Gastroesophageal sphincter (tissue), 4 donors: Measurements from ENCODE around the gene SH3BP5. TPM values are rescaled to one million over a fixed set of nuclear protein-coding genes. Genes with fewer than 3 reads are reported as not detected.

Experiments used
- ATAC-seq: fragments of 150-250 bp; one replicate; pipeline ENCODE4 v1.9.1; 2016; ENCODE audit warnings: mild to moderate bottlenecking, moderate library complexity
- H3K27ac ChIP-seq, 4 donors: fragments of 200-600 bp; sonication (generic) in 3 of 4; 1 replicate in 3 of 4; 2 replicates in 1 of 4; pipeline ENCODE4 v1.5.1; 2016 to 2019
- H3K27me3 ChIP-seq: fragments of 200-600 bp; sonication (generic); one replicate; pipeline ENCODE4 v1.5.1; 2019
- H3K36me3 ChIP-seq, 2 donors: fragments of 200-600 bp; sonication (generic); one replicate each; pipeline ENCODE4 v1.5.1; 2019; ENCODE audit warnings: control low read depth in 1 of 2
- H3K4me1 ChIP-seq, 3 donors: fragments of 200-600 bp; sonication (generic); 1 replicate in 2 of 3; 2 replicates in 1 of 3; pipeline ENCODE4 v1.5.1; 2016 to 2019; ENCODE audit warnings: control low read depth in 2 of 3
- H3K4me3 ChIP-seq, 2 donors: fragments of 200-600 bp; sonication (generic); one replicate each; pipeline ENCODE4 v1.5.1; 2019; ENCODE audit warnings: mild to moderate bottlenecking in 1 of 2, moderate library complexity in 1 of 2
- H3K9me3 ChIP-seq, 3 donors: fragments of 200-600 bp; sonication (generic); one replicate each; pipeline ENCODE4 v1.5.1; 2017 to 2019; ENCODE audit warnings: control low read depth in 2 of 3
- CTCF ChIP-seq, 4 experiments: fragments of 200-600 bp in 2 of 4; fragments of 450-650 bp in 2 of 4; sonication (generic) in 1 of 4; IDR thresholded peaks; one replicate each; pipeline ENCODE4 v1.5.1; 2017 to 2019; ENCODE audit warnings: antibody characterized with exemption in 4 of 4, mild to moderate bottlenecking in 2 of 4, moderate library complexity in 2 of 4
- EP300 ChIP-seq: sonication (generic); formaldehyde crosslinking; IDR thresholded peaks from one replicate; pipeline ENCODE4 v1.6.1; 2017; ENCODE audit warnings: antibody characterized with exemption, mild to moderate bottlenecking
- POLR2A ChIP-seq, 2 donors: fragments of 450-650 bp; IDR thresholded peaks; one replicate each; pipeline ENCODE4 v1.6.1; 2017; ENCODE audit warnings: antibody characterized with exemption in 2 of 2, mild to moderate bottlenecking in 2 of 2, moderate library complexity in 1 of 2
- POLR2AphosphoS5 ChIP-seq: sonication (generic); formaldehyde crosslinking; IDR thresholded peaks from one replicate; pipeline ENCODE4 v1.6.1; 2017; ENCODE audit warnings: antibody characterized with exemption
- WGBS, 2 donors: methylation state at CpG; one replicate each; pipeline ENCODE4 v1.1.5; 2018; ENCODE audit warnings: low coverage in 1 of 2; 5-methylcytosine and 5-hydroxymethylcytosine counted together
- total RNA-seq, 4 donors: library from RNA; depleted of rRNA; stranded (reverse); fragments of >200 nt; gene quantifications; one replicate each; pipeline ENCODE4 v1.1.0, GENCODE V29; 2016

SH3BP5 gene
- total RNA-seq, 4 donors from 2014 or later = 23.5 to 56.4 (median 35.0) TPM

DNA sequence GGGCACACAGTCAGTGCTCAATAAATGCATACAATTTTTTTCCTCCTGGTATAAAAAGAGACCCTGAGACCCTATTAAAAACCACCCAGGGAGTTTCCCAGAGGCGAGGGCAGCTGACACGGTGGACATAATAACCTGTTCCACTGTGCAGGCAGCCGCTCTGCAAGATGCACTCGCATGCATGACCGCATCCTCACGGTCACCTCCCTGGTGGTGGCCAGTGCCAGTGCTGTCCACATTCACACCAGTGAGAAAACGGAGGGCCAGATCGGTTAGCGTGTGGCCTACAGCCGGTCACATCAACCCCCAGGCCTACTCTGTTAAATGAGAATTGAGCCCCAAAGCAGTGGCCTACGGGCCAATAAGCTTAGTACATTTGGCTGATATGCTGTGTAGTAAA, 24.8 kb downstream of the SH3BP5 start:
- 95% methylated on average over 11 of the region's 11 CpGs; no CpG with 5 or more reads in 1 of the 2 donors for WGBS, 2 donors

DNA sequence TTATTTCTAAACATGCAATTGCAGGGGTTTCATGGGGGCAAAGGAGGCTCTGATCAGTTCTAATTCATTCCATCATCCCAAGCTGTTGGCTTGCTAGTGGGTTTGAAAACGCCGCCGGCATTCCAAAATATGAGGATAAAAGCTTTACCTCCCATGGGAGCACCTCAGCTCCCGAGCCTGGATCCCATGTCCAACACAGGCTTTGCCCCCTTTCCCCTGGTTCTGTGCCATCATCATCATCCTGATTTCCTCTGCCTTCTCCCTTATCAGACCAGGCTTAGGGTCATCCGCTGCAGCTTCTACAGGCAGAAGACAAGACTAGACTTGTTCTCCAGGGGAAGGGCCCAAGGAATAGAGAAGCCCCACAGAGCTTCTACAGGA, 25.4 kb downstream of the SH3BP5 start:
- no peak overlapping the region for H3K4me3 ChIP-seq
- H3K9me3 ChIP-seq = no peaks in the 10 kb centered on the region
- peaks cover 0 to 29% (median 4%) of the 10 kb centered on the region in 3 donors for H3K4me1 ChIP-seq
- TF ChIP-seq EP300 (no peak), POLR2AphosphoS5 (no peak), CTCF (IDR thresholded peaks at IDR 0.05) (no peak), POLR2A (IDR thresholded peaks at IDR 0.05) (no peak)
- WGBS, 2 donors = no CpG with 5 or more reads among the region's 5 CpGs
- no peak for ATAC-seq
- H3K27me3 ChIP-seq = no peaks in the 10 kb centered on the region
- H3K27ac ChIP-seq = no peak overlapping the region
- peaks cover 0 to 23% of the 10 kb centered on the region in 2 donors for H3K36me3 ChIP-seq

More for the DNA sequence above, 24.8 kb downstream of the SH3BP5 start:
- Histone ChIP-seq H3K27ac (no peak overlapping the region), H3K27me3 (no peaks in the 10 kb centered on the region), H3K9me3 (no peaks in the 10 kb centered on the region), H3K4me3 (no peak overlapping the region), H3K36me3 (peaks cover 0 to 17% of the 10 kb centered on the region in 2 donors), H3K4me1 (peaks cover 0 to 29% (median 4%) of the 10 kb centered on the region in 3 donors)
- no peak for ATAC-seq
- TF ChIP-seq EP300 (no peak), CTCF (IDR thresholded peaks at IDR 0.05) (no peak), POLR2AphosphoS5 (no peak), POLR2A (IDR thresholded peaks at IDR 0.05) (no peak)

- H3K36me3 ChIP-seq = peaks cover 0 to 30% of the 10 kb centered on the region in 2 donors
- 69 to 70% methylated on average over 4 to 6 of the region's 6 CpGs for WGBS, 2 donors
- no peaks in the 10 kb centered on the region for H3K9me3 ChIP-seq
- no peaks in the 10 kb centered on the region for H3K27me3 ChIP-seq
- ATAC-seq = no peak
- no peak overlapping the region for H3K4me3 ChIP-seq
- peaks cover 0 to 28% (median 4%) of the 10 kb centered on the region in 3 donors for H3K4me1 ChIP-seq
- no peak overlapping the region for H3K27ac ChIP-seq
- TF ChIP-seq POLR2A (IDR thresholded peaks at IDR 0.05) (no peak), EP300 (no peak), CTCF (IDR thresholded peaks at IDR 0.05) (no peak), POLR2AphosphoS5 (no peak)
Measured at GRCh38 chr3:15305359-15305844, 27.0 kb downstream of the SH3BP5 start.

DNA sequence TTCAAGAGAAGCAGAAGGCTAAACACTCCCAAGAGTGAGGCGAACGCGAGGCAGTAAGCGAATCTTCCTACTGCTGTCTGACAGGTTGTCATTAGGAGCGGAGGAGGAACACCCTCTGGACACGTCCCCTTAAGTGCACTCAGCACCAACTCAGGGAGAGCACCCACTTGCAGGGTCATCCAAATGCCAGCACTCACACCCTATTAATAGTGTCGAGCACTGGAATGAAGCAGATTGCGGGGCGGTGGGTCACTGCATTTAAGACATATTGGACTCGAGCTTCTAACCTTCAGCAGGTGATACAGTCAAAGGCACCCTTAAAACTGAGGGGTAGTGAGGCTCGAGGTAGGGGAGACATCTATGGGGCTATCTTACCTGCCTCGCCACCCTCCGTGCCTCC, 28.7 kb downstream of the SH3BP5 start:
- H3K36me3 ChIP-seq = peaks cover 0 to 30% of the 10 kb centered on the region in 2 donors
- no peaks in the 10 kb centered on the region for H3K9me3 ChIP-seq
- no peak overlapping the region for H3K4me3 ChIP-seq
- peaks cover 0 to 15% (median 0%) of the 10 kb centered on the region in 3 donors for H3K4me1 ChIP-seq
- TF ChIP-seq POLR2AphosphoS5 = no peak
- TF ChIP-seq POLR2A (IDR thresholded peaks at IDR 0.05) = no peak
- no peak for TF ChIP-seq CTCF (IDR thresholded peaks at IDR 0.05)
- no peak for TF ChIP-seq EP300
- no peaks in the 10 kb centered on the region for H3K27me3 ChIP-seq
- 83 to 95% methylated on average over 4 to 10 of the region's 13 CpGs for WGBS, 2 donors
- no peak overlapping the region for H3K27ac ChIP-seq
- no peak for ATAC-seq

DNA sequence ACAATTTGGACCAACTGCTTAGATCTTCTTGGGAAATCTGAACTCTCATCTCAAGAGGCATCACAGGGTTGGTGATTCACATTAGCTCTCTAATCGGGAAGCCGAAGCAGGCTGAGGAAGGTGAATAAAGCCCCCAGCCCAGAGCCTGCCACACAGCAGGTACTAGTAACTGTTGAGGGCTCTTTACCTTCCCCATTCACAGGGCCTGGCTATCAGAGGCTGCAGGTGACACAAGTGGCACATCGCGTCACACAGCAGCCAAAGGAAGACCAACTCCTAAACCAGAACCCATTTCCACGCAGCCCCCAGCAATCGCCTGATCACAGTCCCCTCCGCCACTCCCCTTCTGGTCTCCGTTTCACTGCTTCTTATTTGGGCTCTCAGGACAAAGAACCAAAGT, 29.2 kb downstream of the SH3BP5 start:
- 76 to 100% methylated on average over 2 to 5 of the region's 8 CpGs for WGBS, 2 donors
- no peak overlapping the region for H3K4me3 ChIP-seq
- no peaks in the 10 kb centered on the region for H3K9me3 ChIP-seq
- no peak for ATAC-seq
- peaks cover 0 to 30% of the 10 kb centered on the region in 2 donors for H3K36me3 ChIP-seq
- no peak overlapping the region for H3K27ac ChIP-seq
- H3K27me3 ChIP-seq = no peaks in the 10 kb centered on the region
- peaks cover 0 to 14% (median 0%) of the 10 kb centered on the region in 3 donors for H3K4me1 ChIP-seq
- TF ChIP-seq CTCF (IDR thresholded peaks at IDR 0.05) (no peak), POLR2AphosphoS5 (no peak), EP300 (no peak), POLR2A (IDR thresholded peaks at IDR 0.05) (no peak)
